Renal cortical epithelial cell (primary cell): ENCODE measurements around the gene CD300H. TPM values are rescaled to one million over a fixed set of nuclear protein-coding genes. Genes with fewer than 3 reads are reported as not detected.
"Not testable (repeated sequence)": the region's sequence is repeated elsewhere in the genome, so short reads cannot be mapped to it uniquely, and the experiment has no call there.

Experiments
- DNase-seq: peaks from one replicate; pipeline ENCODE4 v3.0.0-alpha.2; 2011; ENCODE audit warnings: low read depth
- total RNA-seq: library from RNA; depleted of rRNA; stranded (reverse); fragments of >200 nt; gene quantifications from 2 replicates; pipeline ENCODE4 v1.2.3, GENCODE V29; 2014

Gene CD300H
- total RNA-seq, 1 donor from 2014 or later, result not detected

- DNase-seq, result no peak
Measured at GRCh38 chr17:74526681-74527080, 40.6 kb downstream of the CD300H start.

- no peak for DNase-seq
Measured at GRCh38 chr17:74525781-74526288, 41.5 kb downstream of the CD300H start.

GRCh38 chr17:74525465-74525725 lies 41.9 kb downstream of the CD300H start:
- no peak for DNase-seq

- DNase-seq, result no peak
Measured at GRCh38 chr17:74524653-74525464, 42.5 kb downstream of the CD300H start.

GRCh38 chr17:74523308-74523707 lies 44.0 kb downstream of the CD300H start:
- DNase-seq, result no peak

GRCh38 chr17:74522381-74523105 lies 44.8 kb downstream of the CD300H start:
- DNase-seq, result no peak

GRCh38 chr17:74521701-74522201 lies 45.6 kb downstream of the CD300H start:
- no peak for DNase-seq

- no peak for DNase-seq
Measured at GRCh38 chr17:74520790-74521480, 46.4 kb downstream of the CD300H start.

- no peak for DNase-seq
Measured at GRCh38 chr17:74520016-74520434, 47.3 kb downstream of the CD300H start.

- not testable (repeated sequence) for DNase-seq
Measured at GRCh38 chr17:74518413-74518981, 48.8 kb downstream of the CD300H start.

GRCh38 chr17:74516561-74517328 lies 50.6 kb downstream of the CD300H start:
- no peak for DNase-seq

GRCh38 chr17:74515941-74516340 lies 51.4 kb downstream of the CD300H start:
- DNase-seq, result no peak

GRCh38 chr17:74514632-74515334 lies 52.5 kb downstream of the CD300H start:
- DNase-seq, result no peak

GRCh38 chr17:74513987-74514631 lies 53.2 kb downstream of the CD300H start:
- peak; percentile 36 for DNase-seq

- peak; percentile 94 for DNase-seq
Measured at GRCh38 chr17:74512624-74513091, 54.7 kb downstream of the CD300H start.

GRCh38 chr17:74512036-74512435 lies 55.3 kb downstream of the CD300H start:
- peak; percentile 62 for DNase-seq
